HTERT RPE-1 (cell line): ENCODE results near the gene UPK2.

Source experiments
- in situ Hi-C: fragments of 300-500 bp; cut with MboI; formaldehyde crosslinking; loops from 4 replicates; pipeline ENCODE4 v1.14.3; 2020; ENCODE audit warnings: low sequenced_read_pairs

UPK2 gene

GRCh38 chr11:118938491-118939403 is 17.4 kb upstream of the UPK2 start:
- in situ Hi-C loops, result no loop called here

- in situ Hi-C loops, result no loop called here
These were observed 16.6 kb upstream of the UPK2 start for GRCh38 chr11:118939404-118939915.

- in situ Hi-C loops, result no loop called here
These were observed 16.0 kb upstream of the UPK2 start for GRCh38 chr11:118939953-118940598.

- in situ Hi-C loops, result no loop called here
These were observed 9.0 kb upstream of the UPK2 start for GRCh38 chr11:118947091-118947490.

GRCh38 chr11:118948000-118948399 is 8.1 kb upstream of the UPK2 start:
- in situ Hi-C loops, result no loop called here

- in situ Hi-C loops, result loop anchor here (25.0 kb wide), 1 partner anchor 266 kb away; the partner anchor contains the start of gene TREH
These were observed 2.8 kb upstream of the UPK2 start for GRCh38 chr11:118953265-118953664.

- in situ Hi-C loops, result loop anchor here (25.0 kb wide), 1 partner anchor 267 kb away; the partner anchor contains the start of gene TREH
These were observed 2.1 kb upstream of the UPK2 start for GRCh38 chr11:118953976-118954375.

GRCh38 chr11:118956847-118957469 is 860 bp downstream of the UPK2 start:
- in situ Hi-C loops, result loop anchor here (25.0 kb wide), 1 partner anchor 270 kb away; the partner anchor contains the start of gene TREH

- in situ Hi-C loops, result loop anchor here (25.0 kb wide), 1 partner anchor 270 kb away; the partner anchor contains the start of gene TREH
These were observed 1.5 kb downstream of the UPK2 start for GRCh38 chr11:118957549-118957948.

- in situ Hi-C loops, result loop anchor here (25.0 kb wide), 1 partner anchor 271 kb away; the partner anchor contains the start of gene TREH
These were observed 1.9 kb downstream of the UPK2 start for GRCh38 chr11:118957968-118958367.

GRCh38 chr11:118958577-118958976 is 2.5 kb downstream of the UPK2 start:
- in situ Hi-C loops, result loop anchor here (25.0 kb wide), 1 partner anchor 271 kb away; the partner anchor contains the start of gene TREH

GRCh38 chr11:118961189-118961588 is 5.1 kb downstream of the UPK2 start:
- in situ Hi-C loops, result loop anchor here (25.0 kb wide), 1 partner anchor 274 kb away; the partner anchor contains the start of gene TREH

- in situ Hi-C loops, result loop anchor here (25.0 kb wide), 1 partner anchor 274 kb away; the partner anchor contains the start of gene TREH
These were observed 5.5 kb downstream of the UPK2 start for GRCh38 chr11:118961591-118961990.

- in situ Hi-C loops, result loop anchor here (25.0 kb wide), 1 partner anchor 282 kb away; the partner anchor contains the start of gene TREH
These were observed 13.4 kb downstream of the UPK2 start for GRCh38 chr11:118969508-118969907.

- in situ Hi-C loops, result loop anchor here (25.0 kb wide), 1 partner anchor 284 kb away; the partner anchor contains the start of gene TREH
These were observed 15.5 kb downstream of the UPK2 start, which contains the start of gene FOXR1 for GRCh38 chr11:118971646-118972045. FOXR1 (plus strand) TSS chr11:118971761; CDS start chr11:118971932, 171 bp downstream.

- in situ Hi-C loops, result loop anchor here (25.0 kb wide), 1 partner anchor 287 kb away; the partner anchor contains the start of gene TREH
These were observed 17.9 kb downstream of the UPK2 start for GRCh38 chr11:118973985-118974384.

- in situ Hi-C loops, result no loop called here
These were observed 19.9 kb downstream of the UPK2 start for GRCh38 chr11:118975771-118976709.

- in situ Hi-C loops, result no loop called here
These were observed 23.3 kb downstream of the UPK2 start for GRCh38 chr11:118979434-118979833.

- in situ Hi-C loops, result no loop called here
These were observed 24.2 kb downstream of the UPK2 start for GRCh38 chr11:118980191-118980881.
